NOMO-1 treated with DMSO at 0.1 percent for 48 hours (cell line): Measurements from ENCODE around the gene CFAP97D2.
A peak's percentile ranks its signal among the peaks of the same experiment; 100 is the strongest.
"Not testable (repeated sequence)": the region's sequence is repeated elsewhere in the genome, so short reads cannot be mapped to it uniquely, and the experiment has no call there.

Experiments used
- DNase-seq: peaks from one replicate; lab custom pipeline; 2025; ENCODE audit not compliant: unreplicated experiment; lab: John Stamatoyannopoulos, UW

Gene CFAP97D2

DNA sequence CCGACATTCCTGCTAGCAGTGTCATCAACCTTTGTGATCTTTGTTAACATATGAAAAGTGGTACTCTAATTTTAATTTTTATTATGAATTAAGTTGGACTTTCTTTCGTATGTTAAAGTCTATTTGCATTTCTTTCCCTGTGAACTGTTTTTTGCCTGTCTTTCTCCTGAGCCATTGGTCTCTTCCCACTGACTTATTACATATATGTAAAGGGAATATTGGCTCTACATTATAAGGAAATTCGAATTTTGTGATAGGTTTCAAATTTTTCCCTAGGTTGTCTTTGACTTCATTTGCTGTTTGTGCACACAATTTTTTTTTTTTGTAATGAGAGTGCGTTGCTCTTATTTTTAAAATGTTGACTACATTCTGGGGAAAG, 55.2 kb downstream of the CFAP97D2 start:
- DNase-seq, result no peak

DNA sequence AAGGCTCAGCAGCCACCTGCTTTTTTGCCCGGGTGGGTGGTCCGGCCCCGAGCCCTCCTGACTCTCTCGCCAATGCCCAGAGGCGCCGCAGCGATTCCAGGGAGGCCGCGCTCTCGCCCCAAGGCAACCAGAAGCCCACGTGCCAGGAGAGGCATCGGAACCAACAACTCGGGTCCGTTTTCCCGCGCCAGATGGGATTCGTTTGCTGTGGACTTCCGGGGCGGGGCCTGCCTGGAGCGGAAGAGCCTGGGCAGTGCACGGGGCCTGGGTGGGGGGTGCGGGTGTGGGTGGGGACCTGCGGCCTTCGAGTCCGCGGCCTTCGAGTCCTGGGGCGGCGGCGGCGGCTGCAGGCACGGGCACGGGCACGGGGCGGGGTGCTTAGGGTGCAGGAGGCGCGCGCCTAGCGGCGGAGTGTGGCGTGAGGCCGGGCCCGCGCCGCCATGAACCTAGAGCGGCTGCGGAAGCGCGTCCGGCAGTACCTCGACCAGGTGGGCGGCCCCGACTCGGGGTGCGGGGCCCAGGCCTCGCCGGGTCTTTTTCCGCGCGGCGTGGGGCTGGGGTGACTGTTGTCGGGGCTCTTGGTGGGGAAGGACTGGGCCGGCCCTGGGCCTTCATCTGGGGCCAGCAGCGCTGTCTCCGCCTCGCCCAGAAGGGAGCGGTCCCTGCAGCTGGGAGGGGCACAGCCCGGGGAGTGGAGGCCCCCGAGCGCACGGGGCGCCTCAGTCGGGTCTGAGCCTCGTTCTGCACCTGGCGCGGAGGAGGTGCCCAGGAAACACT, 55.8 kb downstream of the CFAP97D2 start, which contains the start of gene CDC16:
Gene CDC16 (plus strand): TSS at position 253 of the 777 bp plus-strand sequence. CDS start 188 bp downstream, at position 441.
- peak; percentile 83 for DNase-seq

DNA sequence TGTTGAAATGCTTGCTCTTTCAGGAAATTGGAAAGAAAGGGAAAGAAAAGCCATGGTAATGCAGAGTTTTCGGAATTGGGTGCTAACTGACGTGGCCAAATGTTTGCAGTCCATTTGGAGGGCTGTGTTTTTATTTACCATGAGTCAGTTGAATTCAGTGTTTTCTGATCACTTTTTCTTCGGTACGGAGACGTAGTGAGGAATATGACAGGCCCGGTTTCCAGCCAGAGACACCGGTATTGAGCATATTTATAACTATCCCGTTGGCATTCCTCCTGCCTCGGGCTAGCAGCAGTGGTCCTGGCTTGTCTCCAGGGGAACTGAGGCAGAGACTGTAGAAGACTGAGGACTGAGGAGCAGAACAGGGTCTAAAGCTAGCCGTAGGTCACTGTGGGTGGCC, 56.6 kb downstream of the CFAP97D2 start:
- DNase-seq, result no peak

DNA sequence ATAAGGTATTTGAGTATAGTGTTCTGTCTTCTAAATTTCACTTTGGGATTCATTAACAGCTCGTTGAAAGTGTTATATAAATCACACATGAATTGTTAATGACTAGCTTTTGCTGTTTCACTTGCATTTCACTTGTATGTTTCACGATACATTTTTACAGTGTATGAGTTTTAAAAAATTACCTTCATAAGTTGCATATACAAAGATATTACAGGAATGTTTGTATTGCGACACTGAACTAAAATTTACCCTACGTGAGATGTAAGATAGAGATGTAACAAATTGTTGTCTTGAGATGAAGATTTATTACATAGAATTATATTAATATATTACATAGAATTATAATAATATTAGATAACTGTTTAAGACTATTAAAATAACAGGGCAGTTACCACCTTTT, 57.2 kb downstream of the CFAP97D2 start:
- no peak for DNase-seq

DNA sequence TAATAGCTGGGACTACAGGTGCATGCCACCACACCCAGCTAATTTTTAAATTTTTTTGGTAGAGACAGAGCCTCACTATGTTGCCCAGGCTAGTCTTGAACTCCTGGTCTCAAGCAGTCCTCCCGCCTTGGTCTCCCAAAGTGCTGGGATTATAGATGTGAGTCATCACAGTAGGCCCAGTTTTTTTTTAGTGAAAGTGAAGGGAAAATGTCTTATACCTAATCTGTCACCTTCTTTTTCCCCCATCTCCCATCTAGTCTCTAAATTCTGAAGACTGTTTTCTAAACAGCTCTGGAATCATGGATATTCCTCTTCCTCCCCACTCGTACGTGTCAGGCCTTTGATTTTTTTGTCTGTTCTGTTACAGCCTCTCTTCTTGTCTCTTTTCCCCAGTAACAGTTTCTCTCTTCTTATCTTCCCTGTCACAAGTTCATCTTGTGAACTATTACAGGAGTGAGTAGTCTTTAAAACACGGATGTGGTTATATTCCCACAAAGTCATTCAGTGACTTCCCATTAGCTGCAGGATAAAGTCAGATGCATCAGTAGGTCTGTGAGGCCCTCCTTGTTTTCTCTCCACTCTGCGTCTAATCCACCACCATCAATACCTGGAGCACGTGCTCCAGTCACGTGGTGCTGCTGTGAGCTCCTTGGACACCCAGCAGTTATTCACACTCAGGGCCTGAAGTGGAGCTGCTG, 58.5 kb downstream of the CFAP97D2 start:
- no peak for DNase-seq

DNA sequence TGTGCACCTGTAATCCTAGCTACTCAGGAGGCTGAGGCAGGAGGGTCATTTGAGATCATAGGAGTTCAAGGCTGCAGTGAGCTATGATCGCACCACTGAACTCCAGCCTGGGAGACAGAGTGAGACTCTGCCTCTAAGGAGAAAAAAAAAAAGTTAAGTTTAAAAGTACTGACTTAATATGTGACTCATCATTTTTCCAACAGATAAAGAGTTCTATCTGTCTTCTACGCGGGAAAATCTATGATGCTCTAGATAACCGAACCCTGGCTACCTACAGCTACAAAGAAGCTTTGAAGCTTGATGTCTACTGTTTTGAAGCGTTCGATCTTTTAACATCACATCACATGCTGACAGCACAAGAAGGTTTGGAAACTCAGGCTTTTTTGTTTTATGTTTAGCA, 62.9 kb downstream of the CFAP97D2 start:
- no peak for DNase-seq

DNA sequence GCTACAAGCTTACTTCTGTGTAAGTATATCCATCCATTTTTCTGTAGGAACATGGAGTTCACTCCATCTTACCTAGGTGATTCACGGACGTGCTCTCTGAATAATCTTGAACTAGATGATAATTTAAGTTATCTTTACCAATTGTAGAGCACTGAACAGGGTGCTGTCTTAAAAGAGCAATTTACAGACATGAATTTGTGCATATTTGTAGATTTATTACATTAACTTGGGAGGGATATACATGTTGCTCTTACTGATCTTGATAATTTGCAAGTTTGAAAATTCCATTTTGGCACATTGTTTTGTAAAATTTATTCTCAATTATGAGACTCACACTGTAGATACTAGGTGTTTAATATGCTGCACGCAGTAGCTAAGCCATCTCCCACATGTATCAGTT, 64.9 kb downstream of the CFAP97D2 start:
- no peak for DNase-seq

DNA sequence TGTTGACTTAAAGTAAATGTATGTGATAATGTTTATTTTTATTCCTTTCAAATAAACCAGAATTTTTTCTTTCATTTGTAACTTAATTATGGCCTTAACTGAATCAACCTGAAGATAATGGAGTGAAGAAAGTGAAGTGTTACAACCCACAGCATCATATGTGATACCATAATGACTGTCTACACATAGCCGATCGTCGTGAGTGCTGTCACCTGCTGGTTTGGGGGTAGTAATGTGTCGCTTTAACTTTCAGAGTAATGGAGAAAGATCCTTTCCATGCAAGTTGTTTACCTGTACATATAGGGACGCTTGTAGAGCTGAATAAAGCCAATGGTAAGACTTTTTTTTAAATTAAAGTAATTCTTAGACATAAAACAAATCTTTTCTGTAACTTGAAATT, 65.6 kb downstream of the CFAP97D2 start:
- no peak for DNase-seq

DNA sequence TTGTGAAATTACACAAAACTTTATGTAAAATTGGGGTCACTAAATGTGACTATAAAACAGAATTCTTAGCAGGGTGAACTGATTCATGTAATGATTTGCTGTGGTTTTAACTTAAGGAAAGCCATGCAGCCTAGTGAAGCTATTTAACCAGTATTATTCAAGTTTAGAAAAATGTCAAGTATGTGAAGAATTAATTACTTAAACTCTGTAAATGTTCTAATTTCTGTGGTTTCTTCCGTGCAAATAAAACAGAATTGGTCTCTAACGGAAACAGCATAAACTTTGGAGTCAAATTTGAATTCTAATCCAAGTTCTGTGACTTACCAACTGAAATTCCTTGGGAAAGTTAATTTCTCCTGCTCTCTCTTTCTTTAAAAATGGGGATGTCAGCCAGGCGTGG, 69.0 kb downstream of the CFAP97D2 start:
- no peak for DNase-seq

DNA sequence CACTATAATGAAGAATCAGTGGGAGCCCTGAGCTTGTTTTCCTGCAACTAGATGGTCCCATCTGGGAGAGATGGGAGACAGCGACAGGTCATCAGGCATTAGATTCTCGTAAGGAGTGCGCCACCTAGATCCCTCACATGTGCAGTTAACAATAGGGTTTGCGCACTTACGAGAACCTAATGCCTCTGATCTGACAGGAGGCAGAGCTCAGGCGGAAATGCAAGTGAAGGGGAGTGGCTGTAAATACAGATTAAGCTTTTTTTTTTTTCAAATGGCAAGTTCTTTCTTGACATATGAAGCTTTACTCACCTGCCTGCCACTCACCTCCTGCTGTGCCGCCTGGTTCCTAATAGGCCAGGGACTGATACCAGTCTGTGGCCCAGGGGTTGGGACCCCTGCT, 70.0 kb downstream of the CFAP97D2 start:
- no peak for DNase-seq

DNA sequence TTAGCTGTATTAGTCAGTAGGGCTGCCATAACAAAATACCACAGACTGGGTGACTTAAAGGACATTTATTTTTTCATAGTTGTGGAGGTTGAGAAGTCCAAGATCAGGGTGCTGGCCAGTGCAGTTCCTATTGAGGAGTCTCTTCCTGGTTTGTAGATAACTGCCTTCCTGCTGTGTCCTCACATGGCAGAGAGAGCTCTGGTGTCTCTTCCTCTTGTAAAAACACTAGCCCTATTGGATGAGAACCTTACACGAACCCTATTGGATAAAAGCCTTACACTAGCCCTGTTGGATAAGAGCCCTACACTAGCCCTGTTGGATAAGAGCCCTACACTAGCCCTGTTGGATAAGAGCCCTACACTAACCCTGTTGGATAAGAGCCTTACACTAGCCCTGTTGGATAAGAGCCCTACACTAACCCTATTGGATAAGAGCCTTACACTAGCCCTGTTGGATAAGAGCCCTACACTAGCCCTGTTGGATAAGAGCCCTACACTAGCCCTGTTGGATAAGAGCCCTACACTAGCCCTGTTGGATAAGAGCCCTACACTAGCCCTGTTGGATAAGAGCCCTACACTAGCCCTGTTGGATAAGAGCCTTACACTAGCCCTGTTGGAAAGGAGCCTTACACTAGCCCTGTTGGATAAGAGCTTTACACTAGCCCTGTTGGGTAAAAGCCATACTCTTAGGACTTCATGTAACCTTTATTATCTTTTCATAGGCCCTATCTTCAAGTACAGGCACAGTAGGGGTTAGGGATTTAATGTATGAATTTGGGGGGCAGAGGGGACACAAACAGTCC, 72.8 kb downstream of the CFAP97D2 start:
- DNase-seq, result not testable (repeated sequence)

DNA sequence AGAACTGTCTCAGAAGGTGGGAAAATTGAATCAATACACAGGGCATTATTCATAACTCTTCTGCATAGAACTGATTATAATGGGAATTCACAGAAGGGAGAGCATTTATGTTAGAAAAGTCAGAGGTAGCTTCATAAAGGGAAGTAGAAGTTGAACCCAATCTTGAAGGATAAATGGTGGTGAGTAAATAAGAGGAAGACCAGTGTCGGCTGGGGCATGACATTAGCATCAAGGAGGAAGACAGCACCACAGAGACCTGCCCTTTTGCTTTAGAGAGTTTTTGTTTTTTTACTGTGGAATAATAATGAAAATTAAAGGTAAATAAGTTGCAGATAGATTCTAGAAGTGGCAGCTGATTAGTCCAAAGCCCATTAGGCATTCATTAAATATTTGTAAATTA, 77.5 kb downstream of the CFAP97D2 start:
- DNase-seq, result peak; percentile 33

DNA sequence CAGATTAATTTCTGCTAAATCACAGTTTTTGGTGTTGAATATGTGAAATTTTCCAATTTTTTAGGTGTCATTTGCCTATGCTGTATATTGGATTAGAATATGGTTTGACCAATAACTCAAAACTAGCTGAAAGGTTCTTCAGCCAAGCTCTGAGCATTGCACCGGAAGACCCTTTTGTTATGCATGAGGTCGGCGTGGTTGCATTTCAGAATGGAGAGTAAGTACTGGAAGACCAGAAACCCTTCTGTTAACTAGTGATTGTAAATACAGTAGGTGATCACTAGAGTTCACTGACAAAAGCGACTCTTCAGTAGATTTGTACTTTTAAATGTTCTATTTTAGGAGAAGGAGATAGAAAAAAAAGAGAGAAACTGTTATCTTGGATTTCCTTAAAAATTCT, 78.0 kb downstream of the CFAP97D2 start:
- no peak for DNase-seq

DNA sequence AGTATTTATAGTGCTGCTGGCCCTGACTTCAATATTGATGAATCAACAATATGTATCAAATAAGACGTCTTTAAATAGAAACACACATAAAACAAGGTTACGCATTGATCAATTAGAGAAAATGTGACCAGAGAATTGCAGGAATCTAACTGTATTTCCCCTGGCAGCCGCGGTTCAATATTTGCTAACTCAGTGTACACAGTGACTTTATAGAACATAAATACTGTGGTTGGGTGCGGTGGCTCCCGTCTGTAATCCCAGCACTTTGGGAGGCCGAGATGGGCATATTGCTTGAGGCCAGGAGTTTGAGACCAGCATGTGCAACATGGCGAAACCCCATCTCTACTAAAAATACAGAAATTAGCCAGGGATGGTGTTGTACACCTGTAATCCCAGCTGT, 79.5 kb downstream of the CFAP97D2 start:
- DNase-seq, result no peak

DNA sequence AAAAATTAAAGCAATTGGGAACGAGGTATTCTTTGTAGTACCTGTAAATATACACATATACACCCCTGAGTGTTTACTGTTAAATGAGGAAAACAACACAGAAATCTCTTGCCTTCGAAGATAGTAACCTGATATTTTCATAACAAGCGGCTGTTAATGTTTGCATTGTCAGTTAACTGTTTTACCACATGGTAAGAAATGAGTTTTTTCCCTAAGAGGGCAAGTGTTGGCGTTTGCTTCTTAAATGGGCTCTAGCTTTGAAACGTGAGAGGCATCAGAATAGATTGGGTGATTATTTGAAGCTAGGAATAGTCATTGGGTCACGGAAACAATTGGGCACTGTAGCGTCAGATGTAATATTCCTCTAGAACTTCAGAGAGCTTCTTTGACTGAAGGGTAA, 80.3 kb downstream of the CFAP97D2 start:
- DNase-seq, result no peak

DNA sequence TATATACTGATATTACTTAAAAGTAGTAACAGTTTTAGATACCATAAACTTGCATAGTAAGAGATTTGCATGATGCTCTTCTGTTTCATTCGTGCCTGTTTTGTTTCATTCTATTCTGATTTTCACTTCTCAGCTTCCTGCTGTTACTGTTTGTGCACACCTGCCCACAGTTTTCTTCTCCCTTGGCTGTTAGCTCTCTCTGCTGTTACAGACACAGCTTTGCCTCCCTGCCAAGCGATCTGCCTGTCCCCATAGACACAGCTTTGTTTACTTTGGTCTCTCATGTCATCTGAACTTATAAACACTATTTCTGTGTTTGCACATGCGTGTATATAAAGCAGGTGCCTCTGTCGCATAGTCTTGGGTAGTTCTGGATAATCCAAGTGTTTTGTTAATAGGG, 80.9 kb downstream of the CFAP97D2 start:
- DNase-seq, result no peak

DNA sequence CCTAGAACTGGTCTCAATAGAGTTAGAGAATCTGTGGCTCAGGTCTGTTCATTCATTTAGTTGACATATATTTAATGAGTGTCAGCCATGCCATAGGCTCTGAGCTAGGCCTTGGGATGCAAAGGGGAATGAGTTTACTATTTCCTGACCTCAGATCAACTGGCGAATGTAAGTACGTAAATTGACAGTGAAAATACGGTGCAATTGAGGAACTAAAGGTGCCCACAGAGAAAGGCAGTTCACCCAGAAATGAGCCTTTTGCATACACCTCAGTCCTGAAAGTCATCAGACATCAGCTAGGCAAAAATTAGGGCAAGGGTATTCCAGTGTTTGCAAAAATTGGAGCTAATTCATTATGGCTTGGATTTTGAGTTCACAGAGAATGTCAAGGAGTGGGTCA, 81.8 kb downstream of the CFAP97D2 start:
- DNase-seq, result no peak

DNA sequence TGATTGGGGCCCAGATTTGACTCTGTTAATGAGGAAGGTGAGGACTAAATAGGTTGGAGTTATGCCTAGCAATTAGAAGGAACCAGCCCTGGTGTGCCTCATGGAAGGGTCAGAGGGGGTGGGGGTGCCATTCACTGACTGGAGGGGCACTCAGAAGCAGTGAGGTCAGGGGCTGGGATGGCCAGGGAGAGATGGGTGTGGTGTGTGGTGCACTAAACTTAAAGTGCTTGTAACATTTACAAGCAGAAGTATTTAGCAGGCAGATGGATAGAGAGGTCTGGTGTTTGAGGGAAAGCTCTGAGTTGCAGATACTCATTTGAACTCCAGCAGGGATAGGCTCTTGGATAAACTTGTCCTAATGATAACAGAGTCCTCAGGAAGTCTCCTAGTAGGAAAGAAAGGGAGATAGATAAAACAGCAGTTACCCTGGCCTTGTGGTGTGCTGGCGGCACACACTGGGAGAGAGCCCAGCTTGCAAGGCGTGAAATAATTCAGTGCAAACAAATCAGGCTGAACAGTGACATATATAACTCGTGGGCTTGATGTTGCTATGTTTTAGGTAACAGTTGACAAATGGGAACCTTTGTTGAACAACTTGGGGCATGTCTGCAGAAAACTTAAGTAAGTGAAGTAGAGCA, 82.4 kb downstream of the CFAP97D2 start:
- DNase-seq, result no peak

DNA sequence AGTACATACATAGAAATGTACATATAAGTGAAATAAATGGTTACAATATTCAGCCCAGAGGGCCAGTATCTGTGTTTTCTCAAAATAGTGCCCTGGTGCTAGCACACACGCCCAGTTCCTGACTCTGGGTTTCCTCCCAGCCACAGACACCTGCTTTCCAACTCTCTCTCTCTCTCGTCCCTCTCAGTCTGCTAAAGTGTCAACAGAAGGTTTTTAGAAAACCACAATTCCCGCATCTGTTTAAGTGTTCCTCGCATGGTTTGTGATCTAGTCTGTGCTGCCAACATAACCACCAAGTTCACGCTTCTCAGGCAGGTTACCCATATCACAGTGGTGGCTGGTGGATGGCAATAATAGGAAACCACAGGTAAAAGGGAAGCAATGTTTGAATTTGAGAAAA, 84.5 kb downstream of the CFAP97D2 start:
- no peak for DNase-seq

DNA sequence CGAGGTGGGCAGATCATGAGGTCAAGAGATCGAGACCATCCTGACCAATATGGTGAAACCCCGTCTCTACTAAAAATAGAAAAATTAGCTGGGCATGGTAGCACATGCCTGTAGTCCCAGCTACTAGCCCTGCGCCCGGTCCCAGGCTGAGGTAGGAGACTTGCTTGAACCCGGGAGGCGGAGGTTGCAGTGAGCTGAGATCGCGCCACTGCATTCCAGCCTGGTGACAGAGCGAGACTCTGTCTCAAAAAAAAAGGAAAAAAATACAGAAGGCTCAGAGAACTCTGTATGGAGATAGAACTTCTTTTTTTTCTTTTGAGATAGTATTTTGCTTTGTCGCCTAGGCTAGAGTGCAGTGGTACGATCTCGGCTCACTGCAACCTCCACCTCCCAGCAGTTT, 85.3 kb downstream of the CFAP97D2 start:
- not testable (repeated sequence) for DNase-seq

DNA sequence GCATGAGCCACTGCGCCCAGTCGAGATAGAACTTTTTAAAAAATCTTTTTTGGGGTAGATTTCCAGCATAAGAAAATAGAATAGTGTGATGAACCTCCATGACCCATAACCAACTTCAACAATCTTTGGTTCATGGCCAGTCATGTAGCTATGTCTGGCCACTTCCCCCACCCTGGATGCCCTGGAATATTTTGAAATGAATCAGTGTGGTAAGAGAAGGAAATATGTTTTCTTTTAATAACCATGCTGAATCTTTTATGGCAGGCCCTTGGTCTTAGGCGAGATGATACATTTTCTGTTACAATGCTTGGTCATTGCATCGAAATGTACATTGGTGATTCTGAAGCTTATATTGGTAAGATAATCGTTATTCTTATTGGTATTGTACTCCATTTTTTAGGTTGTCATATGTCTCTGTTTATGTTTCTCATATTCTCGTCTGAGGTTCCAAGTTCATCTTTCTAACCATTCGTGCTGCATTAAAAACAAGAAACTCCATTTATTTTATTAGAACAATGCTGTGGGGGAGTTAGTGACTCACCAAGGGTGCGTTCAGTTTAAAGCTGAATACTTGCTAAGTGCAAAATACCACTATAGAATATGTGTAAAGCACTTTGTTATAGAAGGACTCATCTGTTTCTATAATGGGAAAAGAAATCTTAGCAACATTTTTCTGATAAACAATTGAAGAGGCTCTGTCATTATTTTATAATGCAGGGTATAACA, 86.0 kb downstream of the CFAP97D2 start:
- DNase-seq, result no peak
